Endothelial cell of umbilical vein (primary cell): ENCODE data around the gene KRTCAP2. TPM values are rescaled to one million over a fixed set of nuclear protein-coding genes. Genes with fewer than 3 reads are reported as not detected.

ENCODE experiments used
- BruUV-seq: library from RNA; stranded (reverse); fragments of 400-500 nt; replicated peaks from 2 replicates; lab custom pipeline; 2021; lab: Mats Ljungman, UMichigan
- CTCF ChIA-PET: fragments of 300-600, 350-600 bp; sonication (Branson Sonifier 250); formaldehyde crosslinking; loops from one replicate; lab custom pipeline; 2021; ENCODE audit warnings: antibody characterized with exemption, inconsistent platforms; lab: Charles Lee
- POLR2A ChIA-PET: fragments of 300-600, 350-600 bp; sonication (Branson Sonifier 250); formaldehyde crosslinking; loops from one replicate; lab custom pipeline; 2021; ENCODE audit warnings: antibody characterized with exemption, inconsistent platforms; lab: Charles Lee
- DNase-seq: peaks from one replicate; pipeline ENCODE4 v3.0.0-alpha.2; 2011; ENCODE audit warnings: low read depth, low spot score
- FAIRE-seq: peaks from 2 replicates; lab custom pipeline; 2011; peaks lifted over from hg19 to GRCh38; lab: Jason Lieb, UNC
- H2AFZ ChIP-seq: 2 replicates; pipeline ENCODE4 v1.6.0; 2012; ENCODE audit warnings: low read depth, low read length, control low read depth, inconsistent platforms
- H3K27ac ChIP-seq: 2 replicates; pipeline ENCODE4 v1.5.1; 2011; ENCODE audit warnings: low read depth, mild to moderate bottlenecking, control low read depth, low read length, moderate library complexity; ENCODE audit not compliant: insufficient read depth
- H3K27me3 ChIP-seq, 2 experiments: 2 replicates each; pipeline versions ENCODE4 v1.6.0 to v1.6.1; 2011; ENCODE audit warnings: low read length in 2 of 2, mixed read lengths in 1 of 2; ENCODE audit not compliant: control insufficient read depth in 2 of 2, insufficient read depth in 2 of 2
- H3K36me3 ChIP-seq, 2 experiments: 2 replicates in 1 of 2; 3 replicates in 1 of 2; pipeline ENCODE4 v1.5.1; 2011; ENCODE audit warnings: low read length in 2 of 2, mild to moderate bottlenecking in 1 of 2, moderate library complexity in 1 of 2; ENCODE audit not compliant: control insufficient read depth in 2 of 2, insufficient read depth in 2 of 2; ENCODE audit errors: extremely low read depth in 1 of 2
- H3K4me1 ChIP-seq: 3 replicates; pipeline ENCODE4 v1.5.1; 2011; ENCODE audit warnings: mild to moderate bottlenecking, low read length; ENCODE audit not compliant: control insufficient read depth, insufficient read depth; ENCODE audit errors: extremely low read depth
- H3K4me2 ChIP-seq: 2 replicates; pipeline ENCODE4 v1.6.1; 2011; ENCODE audit warnings: low read length, control low read depth, mixed read lengths; ENCODE audit not compliant: insufficient read depth
- H3K4me3 ChIP-seq, 3 experiments: fragments of 200-600 bp in 1 of 3; sonication (generic), shearing (Covaris generic) in 1 of 3; replicated peaks in 1 of 3; 2 replicates each; pipeline ENCODE4 v1.5.1; 2011 to 2016; ENCODE audit warnings: control low read depth in 3 of 3, low read length in 3 of 3, mild to moderate bottlenecking in 2 of 3, inconsistent platforms in 1 of 3, low read depth in 1 of 3, moderate library complexity in 1 of 3; ENCODE audit not compliant: insufficient read depth in 1 of 3
- H3K79me2 ChIP-seq: 2 replicates; pipeline ENCODE4 v1.6.0; 2012; ENCODE audit warnings: low read length, inconsistent platforms; ENCODE audit not compliant: control insufficient read depth, insufficient read depth
- H3K9ac ChIP-seq: replicated peaks from 2 replicates; pipeline ENCODE3; 2011; ENCODE audit warnings: low read length, control low read depth; ENCODE audit not compliant: insufficient read depth; ENCODE audit errors: extremely low read depth
- H3K9me1 ChIP-seq: replicated peaks from 3 replicates; pipeline ENCODE4 v1.6.0; 2011; ENCODE audit warnings: mild to moderate bottlenecking, low read length; ENCODE audit not compliant: control insufficient read depth, insufficient read depth; ENCODE audit errors: extremely low read depth
- H3K9me3 ChIP-seq: replicated peaks from 2 replicates; pipeline ENCODE4 v1.5.1; 2012; ENCODE audit warnings: low read length, inconsistent platforms; ENCODE audit not compliant: control insufficient read depth, insufficient read depth
- H4K20me1 ChIP-seq: replicated peaks from 2 replicates; pipeline ENCODE3; 2011; ENCODE audit warnings: mild to moderate bottlenecking, low read length; ENCODE audit not compliant: control insufficient read depth, insufficient read depth; ENCODE audit errors: extremely low read depth
- EZH2 ChIP-seq: IDR thresholded peaks from 2 replicates; pipeline ENCODE4 v1.6.1; 2012; ENCODE audit warnings: borderline replicate concordance, low read depth, mild to moderate bottlenecking, moderate library complexity, low read length, inconsistent platforms; ENCODE audit not compliant: severe bottlenecking
- FOS ChIP-seq: IDR thresholded peaks from 2 replicates; pipeline ENCODE4 v1.6.1; 2011; ENCODE audit warnings: mild to moderate bottlenecking, low read length, moderate library complexity, borderline replicate concordance; ENCODE audit not compliant: insufficient read depth
- JUN ChIP-seq: IDR thresholded peaks from 2 replicates; pipeline ENCODE4 v1.6.1; 2011; ENCODE audit warnings: borderline replicate concordance, low read depth; ENCODE audit not compliant: insufficient read length, insufficient read depth
- MAX ChIP-seq: IDR thresholded peaks from 2 replicates; pipeline ENCODE4 v1.6.1; 2011; ENCODE audit not compliant: insufficient read depth, insufficient read length
- MYC ChIP-seq: IDR thresholded peaks from one replicate; pipeline ENCODE4 v1.6.1; 2011; ENCODE audit warnings: mild to moderate bottlenecking, low read depth, low read length
- POLR2AphosphoS5 ChIP-seq: IDR thresholded peaks from 2 replicates; pipeline ENCODE4 v1.6.1; 2012; ENCODE audit warnings: low read depth, mild to moderate bottlenecking, control low read depth, low read length, moderate library complexity; ENCODE audit not compliant: insufficient read depth
- dilution Hi-C: fragments of 300-500 bp; cut with MboI; formaldehyde crosslinking; loops from one replicate; pipeline ENCODE4 v1.15.0; 2019; ENCODE audit warnings: low sequenced_read_pairs; ENCODE audit not compliant: extremely low pct_ligation_motif_present
- intact Hi-C: fragments of 100-400 bp; cut with micrococcal nuclease; formaldehyde crosslinking; loops from one replicate; pipeline ENCODE4 v1.10.0; 2022
- polyA plus RNA-seq, 4 experiments: library from polyadenylated mRNA; depleted of rRNA in 3 of 4; stranded (reverse) in 3 of 4; unstranded in 1 of 4; fragments of >200 nt; gene quantifications; 2 replicates each; pipeline versions ENCODE4 v1.2.1 to v1.2.3, GENCODE V29; 2011 to 2012; ENCODE audit warnings: missing spikeins in 1 of 4
- total RNA-seq: library from RNA; stranded (reverse); gene quantifications from 2 replicates; pipeline ENCODE4 v1.2.3, GENCODE V29; 2021
- TF ChIP-seq, protein P1 (sequence below), 2 donors: IDR thresholded peaks; 1 replicate in 1 of 2; 2 replicates in 1 of 2; pipeline ENCODE4 v1.5.1; 2011; ENCODE audit warnings: low read length in 2 of 2, mild to moderate bottlenecking in 2 of 2, moderate library complexity in 2 of 2, control low read depth in 1 of 2, inconsistent platforms in 1 of 2, low read depth in 1 of 2; ENCODE audit not compliant: insufficient read depth in 1 of 2; ENCODE audit errors: extremely low read depth in 1 of 2

KRTCAP2 gene
- total and polyA plus RNA-seq, 2 donors (not counting 3 experiments of a cell fraction or from before 2014, with no cell fraction given) = 207 to 362 TPM

DNA sequence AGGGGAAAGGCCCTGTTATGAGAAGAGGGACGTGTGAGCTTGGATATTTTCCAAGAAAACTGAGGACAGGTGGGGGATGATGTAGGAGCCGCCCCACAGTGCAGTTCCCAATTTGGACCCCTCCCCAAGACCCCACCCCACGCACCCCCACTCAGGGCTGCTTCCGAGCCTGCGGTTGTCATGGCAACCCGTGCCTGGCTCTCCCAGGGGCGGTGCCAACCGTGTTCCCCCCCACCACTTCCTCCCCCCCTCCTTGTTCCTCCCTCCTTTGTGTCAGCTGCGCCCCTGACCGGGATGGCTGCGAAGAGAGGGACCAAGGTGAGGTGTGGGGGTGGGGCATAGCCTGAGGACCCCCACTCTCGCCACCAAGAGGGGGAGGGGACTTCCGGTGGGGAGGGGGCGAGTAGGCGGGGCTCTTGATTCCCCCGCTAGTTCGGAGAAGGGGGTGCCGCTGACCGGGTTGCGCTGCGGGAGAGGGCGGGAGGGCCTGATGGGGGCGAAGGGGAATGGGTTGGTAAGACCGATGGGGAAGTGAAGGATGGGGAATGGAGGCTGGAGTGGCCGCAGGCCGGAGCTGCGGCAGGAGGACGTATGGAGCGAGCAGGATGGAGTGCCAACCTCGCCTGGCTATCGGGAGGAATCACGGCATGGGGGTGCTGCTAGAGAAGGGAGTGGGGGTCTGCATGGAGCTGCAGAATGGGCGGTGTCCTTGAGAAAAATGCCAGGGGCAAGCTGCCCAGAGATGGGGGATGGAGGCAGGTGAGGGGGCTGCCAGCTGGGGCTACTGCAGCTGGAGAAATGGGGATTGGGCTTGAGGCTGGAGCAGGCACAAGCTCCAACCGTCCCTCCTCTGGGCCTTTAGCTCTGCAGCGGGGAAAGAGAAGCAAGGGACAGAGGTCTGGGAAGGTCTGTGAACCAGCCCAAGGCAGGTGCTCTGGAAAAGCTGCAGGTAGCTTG lies 1.5 kb upstream of the KRTCAP2 start:
- intact Hi-C loops = no loop called here
- peak; percentile 24 for FAIRE-seq
- POLR2A ChIA-PET = no interaction called here

DNA sequence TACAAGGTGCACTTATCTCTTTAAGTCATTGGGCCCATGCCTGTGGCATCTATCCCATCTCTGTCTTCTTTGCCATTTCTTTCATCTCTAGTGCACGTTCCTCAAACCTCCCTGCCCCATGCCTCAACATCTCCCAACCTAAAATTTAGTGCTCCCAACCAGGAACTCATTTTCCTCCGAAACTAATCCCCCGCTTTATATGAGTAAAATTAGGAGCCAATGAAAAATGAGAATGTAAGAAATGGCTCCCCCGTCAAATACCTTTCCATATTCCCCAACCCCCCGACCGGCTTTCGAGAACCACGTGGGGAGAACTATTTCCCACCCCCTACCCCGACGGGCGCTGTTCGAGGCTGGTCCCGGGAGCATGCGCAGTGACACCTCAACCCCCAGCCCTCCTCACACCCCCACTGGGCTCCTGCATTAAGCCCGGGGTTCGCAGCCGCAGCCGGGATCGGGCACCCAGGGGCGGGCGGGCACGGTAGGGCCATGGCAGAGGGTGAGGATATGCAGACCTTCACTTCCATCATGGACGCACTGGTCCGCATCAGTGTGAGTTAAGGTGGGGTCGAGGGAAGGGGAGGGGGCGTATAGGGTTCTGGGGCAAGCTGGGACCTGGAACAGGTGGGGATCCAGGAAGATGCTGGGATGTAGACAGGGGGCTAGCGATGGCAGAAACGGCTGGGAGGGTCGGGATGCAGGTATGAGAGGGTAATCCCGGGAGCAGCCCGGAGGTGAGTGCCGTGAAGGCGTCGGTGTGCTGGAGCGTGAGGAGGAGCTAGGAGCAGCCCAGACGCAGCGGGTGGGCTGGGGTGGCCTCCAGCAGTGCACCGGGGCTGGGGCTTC lies 597 bp upstream of the KRTCAP2 start, which contains the start of gene TRIM46:
TRIM46 (plus strand) TSS at position 372 of the 846 bp plus-strand sequence; CDS start at position 490, 118 bp downstream.
- TF ChIP-seq MYC (no peak), FOS (no peak), JUN (no peak), EZH2 (no peak), POLR2AphosphoS5 (no peak), MAX (no peak)
- TF ChIP-seq, protein P1, sequence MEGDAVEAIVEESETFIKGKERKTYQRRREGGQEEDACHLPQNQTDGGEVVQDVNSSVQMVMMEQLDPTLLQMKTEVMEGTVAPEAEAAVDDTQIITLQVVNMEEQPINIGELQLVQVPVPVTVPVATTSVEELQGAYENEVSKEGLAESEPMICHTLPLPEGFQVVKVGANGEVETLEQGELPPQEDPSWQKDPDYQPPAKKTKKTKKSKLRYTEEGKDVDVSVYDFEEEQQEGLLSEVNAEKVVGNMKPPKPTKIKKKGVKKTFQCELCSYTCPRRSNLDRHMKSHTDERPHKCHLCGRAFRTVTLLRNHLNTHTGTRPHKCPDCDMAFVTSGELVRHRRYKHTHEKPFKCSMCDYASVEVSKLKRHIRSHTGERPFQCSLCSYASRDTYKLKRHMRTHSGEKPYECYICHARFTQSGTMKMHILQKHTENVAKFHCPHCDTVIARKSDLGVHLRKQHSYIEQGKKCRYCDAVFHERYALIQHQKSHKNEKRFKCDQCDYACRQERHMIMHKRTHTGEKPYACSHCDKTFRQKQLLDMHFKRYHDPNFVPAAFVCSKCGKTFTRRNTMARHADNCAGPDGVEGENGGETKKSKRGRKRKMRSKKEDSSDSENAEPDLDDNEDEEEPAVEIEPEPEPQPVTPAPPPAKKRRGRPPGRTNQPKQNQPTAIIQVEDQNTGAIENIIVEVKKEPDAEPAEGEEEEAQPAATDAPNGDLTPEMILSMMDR (IDR thresholded peaks at IDR 0.05; ENCODE audit: extremely low read depth in 1 of 2, insufficient read depth in 1 of 2, low read depth in 1 of 2, low read length in 2 of 2) = no peak
- ChIA-PET POLR2A (interaction anchor here (0.9 to 1.3 kb wide), 3 partner anchors 20 to 82 kb away, joined by 3 to 8 read pairs (median 3); no protein-coding TSS in a partner anchor), CTCF (interaction anchor here (0.7 to 8.3 kb wide), 23 partner anchors 9 to 201 kb away, joined by 3 to 673 read pairs (median 5); partner anchors contain the start of genes ADAM15 and SLC50A1)
- no peaks in the 10 kb centered on the region for H3K27me3 ChIP-seq
- no peaks in the 10 kb centered on the region for H3K9me3 ChIP-seq
- peak within 1 kb of the TSS; percentile 76 for H3K27ac ChIP-seq
- H4K20me1 ChIP-seq = no peaks in the 10 kb centered on the region
- H3K79me2 ChIP-seq = peaks cover 16% of the 10 kb centered on the region
- DNase-seq (peak; percentile 24), FAIRE-seq (peak; percentile 46)
- H3K4me3 ChIP-seq = peak within 1 kb of the TSS; percentile 52 to 91 (median 63)
- H3K4me1 ChIP-seq = peaks cover 11% of the 10 kb centered on the region
- intact Hi-C loops (loop anchor here (1.0 kb wide), 1 partner anchor 82 kb away; no protein-coding TSS in a partner anchor), dilution Hi-C loops (no loop called here)
- H2AFZ ChIP-seq = peak within 1 kb of the TSS; percentile 95
- H3K4me2 ChIP-seq = peak within 1 kb of the TSS; percentile 79
- H3K9me1 ChIP-seq = no peaks in the 10 kb centered on the region
- H3K9ac ChIP-seq = peak within 1 kb of the TSS; percentile 90
- peaks cover 6 to 24% of the 10 kb centered on the region in 2 experiments for H3K36me3 ChIP-seq
- BruUV-seq = no TSS peak

More for the DNA sequence above, 1.5 kb upstream of the KRTCAP2 start:
- DNase-seq = peak; percentile 24
- CTCF ChIA-PET = interaction anchor here (0.6 to 3.9 kb wide), 12 partner anchors 10 to 628 kb away, joined by 3 to 88 read pairs (median 7); partner anchors contain the start of gene THBS3
- dilution Hi-C loops = no loop called here
- no peak overlapping the region for H3K27ac ChIP-seq
- H3K36me3 ChIP-seq = peaks cover 4 to 25% of the 10 kb centered on the region in 2 experiments
- H3K9ac ChIP-seq = no peak overlapping the region
- no peaks in the 10 kb centered on the region for H4K20me1 ChIP-seq
- H3K9me1 ChIP-seq = no peaks in the 10 kb centered on the region
- peaks cover 16% of the 10 kb centered on the region for H3K79me2 ChIP-seq
- no peaks in the 10 kb centered on the region for H3K27me3 ChIP-seq
- BruUV-seq = no TSS peak
- peak overlapping the region; percentile 79 for H3K4me2 ChIP-seq
- H3K4me1 ChIP-seq = peaks cover 11% of the 10 kb centered on the region
- peak overlapping the region; percentile 41 to 91 (median 63) for H3K4me3 ChIP-seq
- no peaks in the 10 kb centered on the region for H3K9me3 ChIP-seq
- peak overlapping the region; percentile 95 for H2AFZ ChIP-seq
- peak; percentile 36 for TF ChIP-seq POLR2AphosphoS5
- TF ChIP-seq JUN = no peak
